Esophagus (tissue), 2 donors: ENCODE measurements around the gene SYNGR4. TPM values are rescaled to one million over a fixed set of nuclear protein-coding genes. Genes with fewer than 3 reads are reported as not detected.

Experiments
- H3K27ac ChIP-seq, 2 donors: one replicate each; pipeline ENCODE4 v1.5.1; 2013; ENCODE audit warnings: low read depth in 2 of 2, mild to moderate bottlenecking in 2 of 2, inconsistent platforms in 1 of 2, low read length in 1 of 2, moderate library complexity in 1 of 2
- H3K27me3 ChIP-seq, 2 donors: one replicate each; pipeline ENCODE4 v1.6.1; 2013; ENCODE audit warnings: low read length in 2 of 2, control low read depth in 1 of 2, mild to moderate bottlenecking in 1 of 2; ENCODE audit not compliant: insufficient read depth in 2 of 2, control insufficient read depth in 1 of 2
- H3K36me3 ChIP-seq, 2 donors: one replicate each; pipeline ENCODE4 v1.6.1; 2013; ENCODE audit warnings: low read length in 1 of 2; ENCODE audit not compliant: control insufficient read depth in 2 of 2, insufficient read depth in 2 of 2
- H3K4me1 ChIP-seq, 2 donors: one replicate each; pipeline ENCODE4 v1.6.1; 2013; ENCODE audit warnings: low read length in 1 of 2; ENCODE audit not compliant: control insufficient read depth in 2 of 2, insufficient read depth in 2 of 2
- H3K4me3 ChIP-seq, 2 donors: one replicate each; pipeline ENCODE4 v1.5.1; 2013; ENCODE audit warnings: low read length in 2 of 2, mild to moderate bottlenecking in 2 of 2, low read depth in 1 of 2, moderate library complexity in 1 of 2
- H3K9me3 ChIP-seq, 2 donors: one replicate each; pipeline ENCODE4 v1.6.1; 2013; ENCODE audit warnings: mild to moderate bottlenecking in 2 of 2, low read depth in 1 of 2, low read length in 1 of 2, moderate library complexity in 1 of 2; ENCODE audit not compliant: control insufficient read depth in 2 of 2, insufficient read depth in 1 of 2
- WGBS, 2 donors: extraction: QIAGEN DNeasy Blood & Tissue Kit; methylation state at CpG; one replicate each; pipeline ENCODE4 v1.1.7; 2013; 5-methylcytosine and 5-hydroxymethylcytosine counted together
- polyA plus RNA-seq, 2 donors: library from polyadenylated mRNA; stranded (reverse); fragments of 200-250 nt; gene quantifications; one replicate each; pipeline ENCODE4 v1.2.3, GENCODE V29; 2013
- donor health status: healthy with polysubstance abuse.
- donor health status: Bipolar disorder and iron deficiency.

The SYNGR4 gene
- polyA plus RNA-seq, 2 donors = not detected

DNA sequence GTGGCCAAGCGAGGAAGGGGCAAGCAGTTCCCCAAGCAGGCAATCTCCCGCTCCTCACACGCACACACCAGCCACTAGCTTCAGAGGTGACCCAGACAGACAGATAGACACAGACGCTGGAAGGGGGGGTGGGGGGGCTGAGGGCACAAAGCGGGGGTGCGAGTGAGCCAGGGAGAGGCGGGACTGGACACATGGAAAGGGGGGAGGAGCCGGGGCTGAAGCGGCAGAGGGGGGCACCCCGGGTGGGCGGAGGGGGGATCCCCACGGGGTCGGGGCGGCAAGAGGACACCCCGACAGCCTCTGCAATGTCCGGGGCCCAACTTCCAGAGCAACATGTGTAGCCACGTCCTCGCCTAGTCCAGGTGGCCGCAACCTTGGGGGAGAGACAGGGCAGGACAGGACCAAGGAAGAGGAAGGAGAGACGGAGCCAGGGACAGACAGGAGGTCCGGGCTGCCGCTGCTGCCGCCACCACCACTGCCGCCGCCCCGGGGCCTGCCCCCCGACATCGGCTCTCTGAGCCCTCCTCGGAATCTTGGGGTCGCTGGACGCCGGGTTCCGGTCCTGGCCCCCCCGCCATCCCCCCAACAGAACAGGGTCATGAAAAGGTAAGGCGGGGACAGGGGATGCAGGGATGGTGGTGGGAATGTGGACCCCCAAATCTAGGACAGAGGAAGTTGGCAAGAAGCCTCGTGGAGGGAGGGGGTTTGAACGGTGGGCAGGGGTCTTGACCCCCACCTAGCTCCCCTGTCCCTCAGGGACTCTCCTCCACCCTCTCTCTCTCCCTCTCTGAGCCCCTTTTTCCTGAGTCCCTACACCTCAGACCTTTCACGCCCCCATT is 30.4 kb downstream of the SYNGR4 start:
- Histone ChIP-seq H3K4me3 (no peak overlapping the region), H3K9me3 (no peaks in the 10 kb centered on the region), H3K27ac (no peak overlapping the region), H3K36me3 (peaks cover 0 to under 1% of the 10 kb centered on the region in 2 donors), H3K27me3 (peaks cover 0 to 17% of the 10 kb centered on the region in 2 donors), H3K4me1 (peaks cover 7 to 20% of the 10 kb centered on the region in 2 donors)
- 2 to 5% methylated on average over 32 to 38 of the region's 38 CpGs for WGBS, 2 donors

DNA sequence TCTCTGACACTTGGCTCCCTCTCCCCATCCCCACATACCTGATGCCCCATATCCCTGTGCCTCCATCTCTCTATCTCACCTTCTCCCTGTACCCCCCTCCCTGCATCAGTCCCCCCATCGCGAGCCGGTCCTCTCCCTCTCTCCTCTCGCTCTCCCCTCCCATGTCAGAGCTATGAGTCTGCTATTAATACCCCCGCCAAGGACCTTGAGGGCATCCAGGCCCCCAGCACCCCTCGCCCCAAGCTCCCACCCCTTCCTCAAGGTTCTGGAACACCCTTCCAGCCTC is 30.9 kb downstream of the SYNGR4 start:
- Histone ChIP-seq H3K27ac (no peak overlapping the region), H3K9me3 (no peaks in the 10 kb centered on the region), H3K36me3 (no peaks in the 10 kb centered on the region), H3K4me3 (no peak overlapping the region), H3K27me3 (peaks cover 0 to 17% of the 10 kb centered on the region in 2 donors), H3K4me1 (peaks cover 6 to 20% of the 10 kb centered on the region in 2 donors)
- WGBS, 2 donors = 10 to 18% methylated on average over 6 of the region's 6 CpGs

DNA sequence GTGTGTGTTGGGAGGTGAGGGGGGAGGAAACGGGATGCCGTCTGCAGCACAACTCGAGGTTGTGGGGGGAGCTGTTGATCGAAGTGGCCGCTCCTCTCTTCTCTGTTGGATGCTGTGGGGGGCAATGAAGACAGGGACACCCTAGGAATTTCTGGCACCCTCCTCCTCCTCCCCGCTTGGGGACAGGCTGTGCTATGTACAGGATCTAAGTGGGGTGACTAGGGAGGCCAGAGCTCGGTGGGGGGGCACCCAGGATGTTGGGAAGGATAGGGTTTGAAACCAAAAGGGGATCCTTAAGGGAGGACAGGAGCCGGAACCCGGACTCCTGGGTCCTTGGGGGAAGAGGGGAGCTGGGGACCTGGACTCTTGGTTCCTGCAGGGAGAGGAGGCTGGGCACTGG is 31.3 kb downstream of the SYNGR4 start:
- Histone ChIP-seq H3K27me3 (peaks cover 0 to 17% of the 10 kb centered on the region in 2 donors), H3K4me3 (no peak overlapping the region), H3K4me1 (peaks cover 3 to 20% of the 10 kb centered on the region in 2 donors), H3K27ac (no peak overlapping the region), H3K9me3 (no peaks in the 10 kb centered on the region), H3K36me3 (no peaks in the 10 kb centered on the region)
- 30 to 33% methylated on average over 9 of the region's 9 CpGs for WGBS, 2 donors

GRCh38 chr19:48396016-48396823 is 32.1 kb downstream of the SYNGR4 start:
- no peaks in the 10 kb centered on the region for H3K36me3 ChIP-seq
- no peak overlapping the region for H3K27ac ChIP-seq
- H3K9me3 ChIP-seq = no peaks in the 10 kb centered on the region
- H3K27me3 ChIP-seq = peaks cover 0 to 17% of the 10 kb centered on the region in 2 donors
- no peak overlapping the region for H3K4me3 ChIP-seq
- H3K4me1 ChIP-seq = peaks cover 3 to 20% of the 10 kb centered on the region in 2 donors
- 49 to 60% methylated on average over 22 to 24 of the region's 24 CpGs for WGBS, 2 donors

DNA sequence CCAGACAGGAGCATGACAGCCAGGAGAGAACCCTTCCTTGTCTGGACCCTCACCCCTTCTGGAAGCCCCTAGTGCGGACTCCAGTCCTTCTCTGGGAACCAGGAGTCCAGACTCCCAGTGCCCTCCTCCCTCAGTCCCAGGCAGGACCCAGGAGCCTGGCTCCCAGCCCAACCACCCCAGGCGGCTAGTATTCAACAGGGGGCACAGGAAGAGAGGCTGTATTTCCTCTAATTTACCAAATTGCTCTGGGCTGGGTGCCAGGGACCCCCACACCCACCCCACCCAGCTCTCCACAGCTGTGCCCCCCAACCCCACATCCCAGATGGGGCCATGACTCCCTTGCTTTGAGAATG is 32.6 kb downstream of the SYNGR4 start:
- Histone ChIP-seq H3K4me1 (peaks cover 3 to 18% of the 10 kb centered on the region in 2 donors), H3K36me3 (no peaks in the 10 kb centered on the region), H3K9me3 (no peaks in the 10 kb centered on the region), H3K4me3 (no peak overlapping the region), H3K27ac (no peak overlapping the region), H3K27me3 (peaks cover 0 to 17% of the 10 kb centered on the region in 2 donors)
- 61 to 65% methylated on average over 2 of the region's 2 CpGs for WGBS, 2 donors

DNA sequence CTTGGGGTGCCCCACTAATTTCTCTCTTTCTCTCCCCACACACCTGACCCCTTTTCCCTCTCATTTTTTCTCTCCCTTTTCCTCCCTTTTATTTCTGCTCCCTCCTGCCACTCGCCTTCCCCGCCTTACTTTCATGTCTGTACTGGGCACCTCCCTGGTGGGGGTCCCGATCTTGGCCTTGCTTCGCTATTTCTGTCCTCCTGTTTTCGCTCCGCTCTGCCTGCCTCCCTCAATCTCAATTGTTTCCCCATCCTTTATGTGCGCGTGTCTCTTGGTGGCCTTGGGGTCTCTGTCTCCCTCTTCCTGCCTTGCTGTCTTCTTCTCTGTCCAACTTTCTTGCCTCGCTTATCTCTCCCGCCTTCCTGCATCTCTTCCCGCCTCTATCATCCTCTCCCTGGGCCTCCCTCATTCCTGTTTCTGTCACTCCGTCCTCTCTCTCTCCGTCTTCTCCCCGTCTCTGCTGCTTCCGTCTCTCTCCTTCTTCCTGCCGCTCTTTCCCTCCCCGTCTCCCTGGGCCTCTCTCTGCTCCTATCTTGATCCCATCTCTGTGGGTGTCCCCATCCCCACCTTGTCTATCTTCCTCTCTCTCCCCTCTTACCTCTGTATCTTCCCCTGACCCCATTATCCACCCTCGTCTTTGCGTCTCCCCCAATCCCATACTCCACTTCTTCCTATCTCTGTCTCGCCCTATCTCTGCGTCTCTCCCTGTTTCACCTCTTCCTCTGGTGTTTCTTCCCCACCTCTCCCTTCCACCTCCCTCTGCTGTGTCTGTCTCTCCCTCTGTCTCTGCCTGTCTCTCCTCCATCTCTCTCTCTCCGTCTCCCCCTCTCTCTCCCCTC is 33.3 kb downstream of the SYNGR4 start:
- WGBS, 2 donors = 55 to 56% methylated on average over 22 of the region's 22 CpGs
- no peak overlapping the region for H3K27ac ChIP-seq
- peaks cover 3 to 18% of the 10 kb centered on the region in 2 donors for H3K4me1 ChIP-seq
- H3K9me3 ChIP-seq = no peaks in the 10 kb centered on the region
- H3K36me3 ChIP-seq = no peaks in the 10 kb centered on the region
- H3K27me3 ChIP-seq = peaks cover 0 to 17% of the 10 kb centered on the region in 2 donors
- peak overlapping the region; percentile 44 to 52 for H3K4me3 ChIP-seq

DNA sequence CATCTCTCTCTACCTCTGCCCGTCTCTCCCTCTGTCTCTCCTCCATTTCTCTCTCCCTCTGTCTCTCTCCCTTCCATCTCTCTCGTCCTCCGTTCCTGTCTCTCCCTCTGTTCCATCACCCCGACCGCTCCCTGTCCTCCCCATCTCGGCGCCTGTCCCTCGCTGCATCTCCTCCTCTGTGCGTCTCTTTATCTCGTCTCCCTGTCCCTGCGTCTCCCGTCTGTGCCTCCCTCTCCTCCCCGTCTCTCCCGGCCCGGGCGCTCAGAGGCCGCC is 33.9 kb downstream of the SYNGR4 start:
- Histone ChIP-seq H3K27ac (peak overlapping the region in 1 of 2 donors; percentile 22), H3K9me3 (no peaks in the 10 kb centered on the region), H3K36me3 (no peaks in the 10 kb centered on the region), H3K4me1 (peaks cover 3 to 18% of the 10 kb centered on the region in 2 donors), H3K4me3 (peak overlapping the region; percentile 44 to 52), H3K27me3 (peaks cover 0 to 17% of the 10 kb centered on the region in 2 donors)
- WGBS, 2 donors = 2 to 3% methylated on average over 17 of the region's 17 CpGs

- Histone ChIP-seq H3K9me3 (no peaks in the 10 kb centered on the region), H3K36me3 (no peaks in the 10 kb centered on the region), H3K27ac (peak overlapping the region; percentile 22 to 65), H3K4me3 (peak overlapping the region; percentile 44 to 52), H3K4me1 (peaks cover under 1 to 17% of the 10 kb centered on the region in 2 donors), H3K27me3 (peaks cover 0 to 16% of the 10 kb centered on the region in 2 donors)
- WGBS, 2 donors = 7 to 8% methylated on average over 75 to 104 of the region's 104 CpGs
Observed at GRCh38 chr19:48398375-48399235, 34.4 kb downstream of the SYNGR4 start.
